ENCODE measurements around the gene NEK7.

- TF ChIP-seq CTCF (IDR thresholded peaks at IDR 0.05; ENCODE audit: low read length) (no peak), EZH2phosphoT487 (IDR thresholded peaks at IDR 0.05; ENCODE audit: low read length) (no peak), EZH2 (optimal IDR thresholded peaks at IDR 0.05; ENCODE audit: low read depth, low read length) (no peak)
Measured at GRCh38 chr1:198246337-198246736, 89.5 kb downstream of the NEK7 start.
